ENCODE results near the gene SHD. TPM values are rescaled to one million over a fixed set of nuclear protein-coding genes. Genes with fewer than 3 reads are reported as not detected.

Gene SHD
- total and polyA plus RNA-seq, 9 of the 15 experiments (the other 6 are each of a cell fraction or from before 2014, with no cell fraction given) = 0.05 to 0.62 (median 0.15) TPM; not detected in 5

DNA sequence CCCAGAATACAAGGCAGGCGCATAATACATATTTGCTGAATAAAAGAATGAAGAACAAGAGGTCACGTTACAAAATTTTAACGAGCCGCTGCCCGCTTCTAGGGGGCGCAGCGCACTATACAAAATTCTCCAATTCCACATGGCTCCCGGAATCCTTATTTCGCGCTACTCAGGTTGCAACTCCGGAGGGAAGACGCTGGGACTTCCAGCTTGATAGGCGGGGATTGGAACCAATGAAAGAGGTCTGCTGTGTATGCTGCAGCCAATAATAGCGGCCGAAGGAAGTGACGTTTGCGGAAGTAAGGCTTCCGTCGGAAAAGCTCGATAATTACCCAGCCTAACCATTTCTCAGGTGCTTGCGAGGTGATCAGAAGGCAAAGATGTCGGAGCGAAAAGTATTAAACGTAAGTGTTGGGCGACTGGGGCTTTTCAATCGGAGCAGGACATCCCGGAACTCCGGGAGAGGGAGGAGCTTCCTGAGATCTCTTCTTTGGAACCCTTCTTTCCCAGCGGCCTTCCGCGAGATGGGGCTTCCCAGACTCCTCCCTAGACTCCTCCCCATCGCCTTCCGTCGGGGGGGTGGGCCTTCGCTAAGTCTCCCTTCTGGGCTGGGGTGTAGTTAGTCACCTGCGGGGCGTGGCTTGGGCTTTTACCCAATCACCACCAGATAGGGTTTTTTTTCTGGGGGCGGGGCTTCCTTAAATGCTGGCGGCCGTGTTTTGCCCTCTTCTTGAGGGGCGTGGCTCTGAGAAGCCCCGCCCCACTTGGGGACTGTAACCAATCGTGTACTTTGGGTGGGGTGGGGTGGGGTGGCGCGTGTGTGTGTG, 32.1 kb upstream of the SHD start, which contains the start of gene YJU2 (continued):
- TF ChIP-seq, protein P1, sequence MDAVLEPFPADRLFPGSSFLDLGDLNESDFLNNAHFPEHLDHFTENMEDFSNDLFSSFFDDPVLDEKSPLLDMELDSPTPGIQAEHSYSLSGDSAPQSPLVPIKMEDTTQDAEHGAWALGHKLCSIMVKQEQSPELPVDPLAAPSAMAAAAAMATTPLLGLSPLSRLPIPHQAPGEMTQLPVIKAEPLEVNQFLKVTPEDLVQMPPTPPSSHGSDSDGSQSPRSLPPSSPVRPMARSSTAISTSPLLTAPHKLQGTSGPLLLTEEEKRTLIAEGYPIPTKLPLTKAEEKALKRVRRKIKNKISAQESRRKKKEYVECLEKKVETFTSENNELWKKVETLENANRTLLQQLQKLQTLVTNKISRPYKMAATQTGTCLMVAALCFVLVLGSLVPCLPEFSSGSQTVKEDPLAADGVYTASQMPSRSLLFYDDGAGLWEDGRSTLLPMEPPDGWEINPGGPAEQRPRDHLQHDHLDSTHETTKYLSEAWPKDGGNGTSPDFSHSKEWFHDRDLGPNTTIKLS (IDR thresholded peaks at IDR 0.05; ENCODE audit: borderline replicate concordance, low read depth) = peak; percentile 97
- TF ChIP-seq, protein P2, sequence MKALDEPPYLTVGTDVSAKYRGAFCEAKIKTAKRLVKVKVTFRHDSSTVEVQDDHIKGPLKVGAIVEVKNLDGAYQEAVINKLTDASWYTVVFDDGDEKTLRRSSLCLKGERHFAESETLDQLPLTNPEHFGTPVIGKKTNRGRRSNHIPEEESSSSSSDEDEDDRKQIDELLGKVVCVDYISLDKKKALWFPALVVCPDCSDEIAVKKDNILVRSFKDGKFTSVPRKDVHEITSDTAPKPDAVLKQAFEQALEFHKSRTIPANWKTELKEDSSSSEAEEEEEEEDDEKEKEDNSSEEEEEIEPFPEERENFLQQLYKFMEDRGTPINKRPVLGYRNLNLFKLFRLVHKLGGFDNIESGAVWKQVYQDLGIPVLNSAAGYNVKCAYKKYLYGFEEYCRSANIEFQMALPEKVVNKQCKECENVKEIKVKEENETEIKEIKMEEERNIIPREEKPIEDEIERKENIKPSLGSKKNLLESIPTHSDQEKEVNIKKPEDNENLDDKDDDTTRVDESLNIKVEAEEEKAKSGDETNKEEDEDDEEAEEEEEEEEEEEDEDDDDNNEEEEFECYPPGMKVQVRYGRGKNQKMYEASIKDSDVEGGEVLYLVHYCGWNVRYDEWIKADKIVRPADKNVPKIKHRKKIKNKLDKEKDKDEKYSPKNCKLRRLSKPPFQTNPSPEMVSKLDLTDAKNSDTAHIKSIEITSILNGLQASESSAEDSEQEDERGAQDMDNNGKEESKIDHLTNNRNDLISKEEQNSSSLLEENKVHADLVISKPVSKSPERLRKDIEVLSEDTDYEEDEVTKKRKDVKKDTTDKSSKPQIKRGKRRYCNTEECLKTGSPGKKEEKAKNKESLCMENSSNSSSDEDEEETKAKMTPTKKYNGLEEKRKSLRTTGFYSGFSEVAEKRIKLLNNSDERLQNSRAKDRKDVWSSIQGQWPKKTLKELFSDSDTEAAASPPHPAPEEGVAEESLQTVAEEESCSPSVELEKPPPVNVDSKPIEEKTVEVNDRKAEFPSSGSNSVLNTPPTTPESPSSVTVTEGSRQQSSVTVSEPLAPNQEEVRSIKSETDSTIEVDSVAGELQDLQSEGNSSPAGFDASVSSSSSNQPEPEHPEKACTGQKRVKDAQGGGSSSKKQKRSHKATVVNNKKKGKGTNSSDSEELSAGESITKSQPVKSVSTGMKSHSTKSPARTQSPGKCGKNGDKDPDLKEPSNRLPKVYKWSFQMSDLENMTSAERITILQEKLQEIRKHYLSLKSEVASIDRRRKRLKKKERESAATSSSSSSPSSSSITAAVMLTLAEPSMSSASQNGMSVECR (CRISPR knock-in tag; IDR thresholded peaks at IDR 0.05) = peak; percentile 54; the same call in 1 of the 2 replicates
- no peak for TF ChIP-seq CCAR2 (IDR thresholded peaks at IDR 0.05; ENCODE audit: low read depth, low read length)
- peak; percentile 90 for TF ChIP-seq ZNF175 (CRISPR knock-in tag; IDR thresholded peaks at IDR 0.05; ENCODE audit: low read depth)
- TF ChIP-seq CEBPG (CRISPR knock-in tag; IDR thresholded peaks at IDR 0.05) = no peak
- TF ChIP-seq CEBPG (tag; conservative IDR thresholded peaks at IDR 0.05 in 1 of 2, IDR thresholded peaks at IDR 0.05 in 1 of 2) = no peak
- TF ChIP-seq POLR3G (IDR thresholded peaks at IDR 0.05; ENCODE audit: extremely low read depth, insufficient read length, insufficient replicate concordance) = no peak
- peak; percentile 29 for TF ChIP-seq KDM5B (IDR thresholded peaks at IDR 0.05; ENCODE audit: insufficient replicate concordance, low read depth, low read length)
- TF ChIP-seq CREB1 (IDR thresholded peaks at IDR 0.05) = peak; percentile 90
- peak; percentile 96 for TF ChIP-seq CREB1 (CRISPR knock-in tag; IDR thresholded peaks at IDR 0.05)
- TF ChIP-seq, protein P3, sequence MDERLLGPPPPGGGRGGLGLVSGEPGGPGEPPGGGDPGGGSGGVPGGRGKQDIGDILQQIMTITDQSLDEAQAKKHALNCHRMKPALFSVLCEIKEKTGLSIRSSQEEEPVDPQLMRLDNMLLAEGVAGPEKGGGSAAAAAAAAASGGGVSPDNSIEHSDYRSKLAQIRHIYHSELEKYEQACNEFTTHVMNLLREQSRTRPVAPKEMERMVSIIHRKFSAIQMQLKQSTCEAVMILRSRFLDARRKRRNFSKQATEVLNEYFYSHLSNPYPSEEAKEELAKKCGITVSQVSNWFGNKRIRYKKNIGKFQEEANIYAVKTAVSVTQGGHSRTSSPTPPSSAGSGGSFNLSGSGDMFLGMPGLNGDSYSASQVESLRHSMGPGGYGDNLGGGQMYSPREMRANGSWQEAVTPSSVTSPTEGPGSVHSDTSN (CRISPR knock-in tag; IDR thresholded peaks at IDR 0.05; ENCODE audit: low read depth) = peak; percentile 99
- TF ChIP-seq, protein P3 (tag; conservative IDR thresholded peaks at IDR 0.05; ENCODE audit: low read depth) = peak; percentile 100
- TF ChIP-seq RBM25 (IDR thresholded peaks at IDR 0.05; ENCODE audit: low read depth, low read length, severe bottlenecking) = peak; percentile 99
- no peak for TF ChIP-seq ZNF79 (CRISPR knock-in tag; IDR thresholded peaks at IDR 0.05; ENCODE audit: low read depth)
- TF ChIP-seq MXI1 (IDR thresholded peaks at IDR 0.05; ENCODE audit: low read depth, low read length) = no peak; the same call in 1 of the 2 replicates
- peak; percentile 94 for TF ChIP-seq SP2 (IDR thresholded peaks at IDR 0.05; ENCODE audit: extremely low read depth, low read depth, low read length, poor library complexity, severe bottlenecking)
- 0 out of 4 replicates have a peak, but pooled peaks of 1 of the 2 experiments have one; percentile 38 for TF ChIP-seq KDM4B (IDR thresholded peaks at IDR 0.05; ENCODE audit: borderline replicate concordance in 2 of 2, low read depth in 1 of 2)
- no peak for TF ChIP-seq KLF10 (CRISPR knock-in tag; IDR thresholded peaks at IDR 0.05)
